ENCODE measurements around the gene CBY1.
A peak's percentile ranks its signal among the peaks of the same experiment; 100 is the strongest.

The CBY1 gene

GRCh38 chr22:38645430-38645829, 11.0 kb upstream of the CBY1 start:
- no peak overlapping the region for H3K4me3 ChIP-seq (ENCODE audit: low read depth, low read length)
- no peak for TF ChIP-seq CTCF (IDR thresholded peaks at IDR 0.05; ENCODE audit: low read depth, low read length, missing control alignments)
- DNase-seq (ENCODE audit: low read depth): no peak

GRCh38 chr22:38649841-38650522, 6.5 kb upstream of the CBY1 start:
- no peak for DNase-seq (ENCODE audit: low read depth)
- no peak for TF ChIP-seq CTCF (IDR thresholded peaks at IDR 0.05; ENCODE audit: low read depth, low read length, missing control alignments)
- H3K4me3 ChIP-seq (ENCODE audit: low read depth, low read length): no peak overlapping the region

GRCh38 chr22:38652859-38653258, 3.6 kb upstream of the CBY1 start:
- DNase-seq (ENCODE audit: low read depth): no peak

GRCh38 chr22:38653741-38654140, 2.7 kb upstream of the CBY1 start:
- no peak for DNase-seq (ENCODE audit: low read depth)
- TF ChIP-seq CTCF (IDR thresholded peaks at IDR 0.05; ENCODE audit: low read depth, low read length, missing control alignments): no peak
- no peak overlapping the region for H3K4me3 ChIP-seq (ENCODE audit: low read depth, low read length)

More at GRCh38 chr22:38652859-38653258, 3.6 kb upstream of the CBY1 start:
- H3K4me3 ChIP-seq (ENCODE audit: low read depth, low read length): no peak overlapping the region
- TF ChIP-seq CTCF (IDR thresholded peaks at IDR 0.05; ENCODE audit: low read depth, low read length, missing control alignments): no peak

- no peak for TF ChIP-seq CTCF (IDR thresholded peaks at IDR 0.05; ENCODE audit: low read depth, low read length, missing control alignments)
- no peak for DNase-seq (ENCODE audit: low read depth)
Observed at GRCh38 chr22:38655519-38656255, 751 bp upstream of the CBY1 start.

GRCh38 chr22:38657045-38657909, 839 bp downstream of the CBY1 start:
- no peak for TF ChIP-seq CTCF (IDR thresholded peaks at IDR 0.05; ENCODE audit: low read depth, low read length, missing control alignments)
- peak overlapping the region; percentile 80 for H3K4me3 ChIP-seq (ENCODE audit: low read depth, low read length)
- no peak for DNase-seq (ENCODE audit: low read depth)

More at GRCh38 chr22:38655519-38656255, 751 bp upstream of the CBY1 start:
- H3K4me3 ChIP-seq (ENCODE audit: low read depth, low read length): peak overlapping the region; percentile 80

Measured in GM12864 (cell line).